OCI-LY3 (cell line): Measurements from ENCODE around the gene FGR.

Experiments
- CTCF ChIP-seq: fragments of 200-600, 300-600 bp; sonication (generic); IDR thresholded peaks from 2 replicates; pipeline ENCODE4 v1.5.1; 2014; ENCODE audit warnings: antibody characterized with exemption, low read length, low read depth
- EZH2phosphoT487 ChIP-seq: fragments of 200-600 bp; shearing (Covaris generic); IDR thresholded peaks from 2 replicates; pipeline ENCODE4 v1.6.1; 2018; ENCODE audit warnings: antibody characterized with exemption, mixed run types, low read depth

GRCh38 chr1:27648602-27649305 is 13.8 kb upstream of the FGR start:
- no peak for TF ChIP-seq EZH2phosphoT487
- no peak for TF ChIP-seq CTCF
